Rectal smooth muscle tissue (tissue), 1 donor: Measurements from ENCODE around the gene TXNDC5.

Experiments used
- H3K27ac ChIP-seq: one replicate; pipeline ENCODE4 v1.7.0; 2013; ENCODE audit warnings: low read depth, low read length, inconsistent platforms
- H3K27me3 ChIP-seq: one replicate; pipeline ENCODE4 v1.7.0; 2013; ENCODE audit warnings: low read length; ENCODE audit not compliant: control insufficient read depth, insufficient read depth
- H3K36me3 ChIP-seq: one replicate; pipeline ENCODE4 v1.7.0; 2013; ENCODE audit warnings: low read length; ENCODE audit not compliant: control insufficient read depth, insufficient read depth
- H3K4me1 ChIP-seq: one replicate; pipeline ENCODE4 v1.7.0; 2013; ENCODE audit warnings: low read length; ENCODE audit not compliant: control insufficient read depth, insufficient read depth
- H3K4me3 ChIP-seq: one replicate; pipeline ENCODE4 v1.7.0; 2013; ENCODE audit warnings: low read length
- H3K9ac ChIP-seq: one replicate; pipeline ENCODE4 v1.7.0; 2013; ENCODE audit warnings: low read length

The TXNDC5 gene

DNA sequence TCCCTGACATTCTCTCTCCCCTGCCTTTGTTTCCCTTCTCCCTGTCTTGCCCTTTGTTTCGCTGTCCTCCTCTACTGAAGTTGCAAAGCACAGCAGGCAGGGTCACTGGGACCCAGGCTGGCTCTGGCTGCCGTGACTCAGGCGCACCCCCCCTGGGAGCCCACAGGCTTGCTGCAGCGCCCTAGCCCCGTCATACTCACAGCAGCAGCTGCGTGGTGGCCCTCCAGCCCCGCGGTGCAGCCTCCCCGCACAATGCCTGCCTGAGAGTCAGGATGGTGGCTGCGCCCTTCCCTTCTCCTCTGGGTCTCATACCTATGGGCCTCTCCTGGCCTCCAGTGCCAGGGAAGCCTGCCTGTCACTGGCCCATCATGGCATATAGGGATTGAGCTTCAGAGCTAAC is 41.7 kb downstream of the TXNDC5 start:
- no peaks in the 10 kb centered on the region for H3K36me3 ChIP-seq
- no peaks in the 10 kb centered on the region for H3K4me1 ChIP-seq
- no peaks in the 10 kb centered on the region for H3K27me3 ChIP-seq

DNA sequence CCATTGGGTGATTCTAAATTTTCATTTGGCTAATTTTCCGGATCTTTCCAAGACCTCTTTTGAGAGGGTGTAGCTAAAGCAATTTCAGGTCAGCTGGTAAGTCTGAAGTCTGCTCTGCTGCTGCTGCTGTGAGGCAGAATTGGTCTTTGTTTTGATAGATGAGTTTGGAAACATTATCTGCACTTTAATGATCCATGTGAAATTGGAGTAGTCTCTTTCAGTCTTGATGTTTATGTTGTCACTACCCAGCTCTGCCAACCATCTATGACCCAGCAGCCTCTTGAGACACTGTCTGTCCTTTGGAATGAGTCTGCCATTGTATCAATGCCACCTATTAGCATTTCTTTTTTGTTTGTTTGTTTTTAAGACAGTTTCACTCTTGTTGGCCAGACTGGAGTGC is 44.1 kb downstream of the TXNDC5 start:
- no peaks in the 10 kb centered on the region for H3K36me3 ChIP-seq
- H3K27me3 ChIP-seq: no peaks in the 10 kb centered on the region
- no peaks in the 10 kb centered on the region for H3K4me1 ChIP-seq
- no peak overlapping the region for H3K9ac ChIP-seq
- no peak overlapping the region for H3K27ac ChIP-seq
- no peak overlapping the region for H3K4me3 ChIP-seq

More for the DNA sequence above, 41.7 kb downstream of the TXNDC5 start:
- no peak overlapping the region for H3K9ac ChIP-seq
- no peak overlapping the region for H3K27ac ChIP-seq
- H3K4me3 ChIP-seq: no peak overlapping the region

DNA sequence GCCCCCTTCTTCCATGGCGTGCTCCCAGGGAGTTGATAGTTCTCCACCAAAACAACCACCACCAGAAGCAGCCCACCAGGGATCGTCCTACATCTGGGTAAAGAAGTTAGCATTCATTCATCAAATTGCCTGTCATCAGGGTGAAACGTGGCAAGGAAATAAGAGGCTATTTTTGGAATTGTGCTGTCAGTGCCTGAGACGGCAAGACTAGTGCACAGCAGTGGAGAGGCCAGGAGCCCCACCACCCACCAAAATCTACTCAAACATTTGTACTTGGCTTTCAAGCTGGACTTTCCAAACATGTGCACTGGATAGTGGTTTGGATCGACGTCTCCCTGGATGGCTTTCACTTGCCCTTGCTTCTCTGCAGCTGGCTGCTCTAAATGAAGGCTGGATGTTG is 44.8 kb downstream of the TXNDC5 start:
- H3K27me3 ChIP-seq: no peaks in the 10 kb centered on the region
- no peak overlapping the region for H3K27ac ChIP-seq
- H3K4me3 ChIP-seq: no peak overlapping the region
- H3K9ac ChIP-seq: no peak overlapping the region
- no peaks in the 10 kb centered on the region for H3K36me3 ChIP-seq
- H3K4me1 ChIP-seq: no peaks in the 10 kb centered on the region

DNA sequence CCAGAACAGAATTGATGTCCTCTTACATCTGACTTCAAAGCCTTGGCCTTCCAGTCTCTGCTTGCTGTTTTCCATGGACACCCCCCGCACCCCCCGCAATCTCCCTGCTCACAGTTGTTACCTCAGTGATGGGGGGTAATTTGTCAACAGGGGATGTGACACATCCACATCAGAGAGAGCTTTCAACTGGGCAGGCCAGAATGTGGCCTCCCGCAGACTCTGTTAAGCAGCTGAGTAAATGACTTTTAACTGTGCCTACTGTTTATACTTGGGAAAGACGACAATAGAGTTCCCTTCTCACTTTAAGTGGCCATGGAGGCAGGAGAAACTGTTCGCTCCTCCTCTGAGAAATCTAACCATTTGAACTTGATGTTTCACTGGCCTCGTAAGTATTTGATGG is 51.0 kb downstream of the TXNDC5 start:
- Histone ChIP-seq H3K36me3 (no peaks in the 10 kb centered on the region), H3K27ac (no peak overlapping the region), H3K4me1 (no peaks in the 10 kb centered on the region), H3K4me3 (no peak overlapping the region), H3K9ac (no peak overlapping the region), H3K27me3 (no peaks in the 10 kb centered on the region)

DNA sequence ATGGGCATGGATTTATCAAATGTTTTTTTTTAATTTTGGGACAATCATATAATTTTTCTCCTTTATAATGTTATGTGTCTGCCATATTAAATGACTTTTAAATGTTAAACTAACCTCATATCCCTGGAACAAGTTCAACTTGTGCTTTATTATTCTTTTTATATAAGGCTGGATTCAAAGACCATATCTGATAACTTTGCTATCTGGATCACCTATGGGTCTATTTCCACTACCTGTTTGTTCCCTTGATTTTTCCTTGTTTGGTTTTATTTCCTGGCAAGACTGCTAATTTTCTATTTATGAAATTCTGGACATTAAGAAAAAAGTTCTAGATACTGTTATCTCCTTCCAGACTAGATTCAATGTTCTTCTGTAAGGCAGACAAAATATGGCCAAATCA is 58.8 kb downstream of the TXNDC5 start:
- Histone ChIP-seq H3K27me3 (no peaks in the 10 kb centered on the region), H3K36me3 (no peaks in the 10 kb centered on the region), H3K4me3 (no peak overlapping the region), H3K4me1 (no peaks in the 10 kb centered on the region), H3K27ac (no peak overlapping the region), H3K9ac (no peak overlapping the region)

DNA sequence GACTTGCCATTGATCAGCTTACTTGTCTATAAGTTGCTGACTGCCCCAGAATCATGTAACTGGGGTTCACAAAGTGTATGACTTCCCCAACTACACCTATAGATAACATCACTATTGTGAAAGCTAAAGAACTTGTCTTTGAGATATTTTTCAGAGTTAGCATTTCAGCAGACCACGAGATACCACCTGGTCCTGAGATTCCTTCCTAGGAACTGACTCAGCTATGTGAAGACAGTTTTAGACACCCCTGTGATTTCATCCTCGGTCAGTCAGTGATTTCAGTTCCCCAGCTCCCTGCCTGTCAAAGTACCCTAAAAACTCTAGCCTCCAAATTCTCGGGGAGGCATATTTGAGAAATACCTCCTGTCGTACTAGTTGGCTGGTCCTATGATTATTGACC is 62.4 kb downstream of the TXNDC5 start:
- no peak overlapping the region for H3K27ac ChIP-seq
- no peak overlapping the region for H3K4me3 ChIP-seq
- H3K36me3 ChIP-seq: no peaks in the 10 kb centered on the region
- H3K27me3 ChIP-seq: no peaks in the 10 kb centered on the region
- H3K9ac ChIP-seq: no peak overlapping the region
- H3K4me1 ChIP-seq: no peaks in the 10 kb centered on the region

DNA sequence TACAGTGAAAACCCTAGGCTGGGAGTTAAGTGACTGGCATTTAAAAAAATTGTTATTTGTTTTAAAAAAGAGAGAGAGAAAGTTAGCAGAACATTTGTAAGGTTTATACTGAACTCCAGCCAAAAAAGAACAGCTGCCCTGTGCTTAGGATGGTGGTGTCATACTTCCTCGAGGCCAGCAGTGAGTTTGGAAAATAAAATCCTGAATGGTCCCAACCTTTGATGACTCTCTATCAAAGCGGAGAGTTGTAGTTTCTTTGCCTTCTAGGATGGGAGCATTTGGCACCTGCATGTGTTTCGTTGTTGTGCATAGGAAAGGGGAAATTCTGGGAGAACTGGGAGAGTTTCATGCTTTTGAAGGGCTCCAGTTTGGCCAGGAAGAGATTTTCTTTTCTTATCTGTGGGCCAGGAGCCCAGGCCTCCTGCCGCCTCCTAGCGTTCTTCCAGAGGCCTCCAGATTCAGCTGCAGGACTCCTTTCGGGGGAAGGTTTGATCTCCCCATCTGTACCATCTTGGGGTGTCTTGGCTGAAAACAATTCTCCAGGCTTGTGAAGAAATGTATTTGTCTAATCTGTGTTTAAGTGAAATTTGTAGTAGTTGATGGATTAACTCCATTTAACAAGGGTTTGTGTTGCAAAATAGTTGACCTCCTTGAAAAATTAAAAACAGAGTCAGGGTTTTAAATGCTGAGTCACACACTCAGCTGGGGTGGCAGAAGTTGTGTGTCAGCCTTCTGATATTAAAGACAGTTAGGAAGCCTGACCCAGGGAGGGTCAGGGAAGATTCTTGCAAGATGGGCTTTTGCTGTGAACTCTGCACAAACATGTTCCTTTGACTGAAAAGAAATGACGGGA is 63.4 kb downstream of the TXNDC5 start:
- H3K27ac ChIP-seq: no peak overlapping the region
- no peak overlapping the region for H3K9ac ChIP-seq
- H3K36me3 ChIP-seq: no peaks in the 10 kb centered on the region
- H3K4me1 ChIP-seq: no peaks in the 10 kb centered on the region
- H3K27me3 ChIP-seq: no peaks in the 10 kb centered on the region
- H3K4me3 ChIP-seq: no peak overlapping the region

DNA sequence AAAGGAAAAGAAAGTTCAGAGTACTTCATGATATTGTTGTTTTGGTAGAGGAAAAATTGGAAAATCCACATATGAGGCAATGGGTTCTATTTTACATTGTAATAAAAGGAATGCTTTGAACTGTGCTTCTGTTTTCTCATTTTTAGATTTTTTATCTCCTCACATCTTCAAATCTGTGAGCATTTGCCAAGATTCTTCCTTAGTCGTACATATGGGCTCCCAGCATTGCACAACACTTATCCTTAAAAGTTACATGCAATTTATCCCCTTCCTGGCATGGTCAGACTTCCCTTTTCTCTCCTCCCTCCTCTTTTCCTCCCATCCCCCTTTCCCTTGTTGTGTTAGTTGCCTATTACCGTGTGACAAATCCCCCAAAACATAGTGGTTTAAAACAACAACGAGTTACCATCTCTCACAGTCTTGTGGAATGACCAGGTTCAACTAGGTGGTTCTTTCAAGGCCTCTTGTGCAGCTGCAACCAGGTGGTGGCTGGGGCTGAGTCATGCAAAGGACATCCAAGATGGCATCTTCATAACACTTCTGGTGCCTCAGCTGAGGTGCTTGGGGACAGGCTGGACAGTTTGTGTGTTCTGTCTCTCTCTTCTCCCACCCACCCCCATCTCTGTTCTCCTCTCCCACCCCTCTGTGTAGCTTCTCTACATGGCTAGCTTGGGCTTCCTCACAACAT is 68.7 kb downstream of the TXNDC5 start:
- no peaks in the 10 kb centered on the region for H3K36me3 ChIP-seq
- no peak overlapping the region for H3K9ac ChIP-seq
- no peaks in the 10 kb centered on the region for H3K27me3 ChIP-seq
- no peaks in the 10 kb centered on the region for H3K4me1 ChIP-seq
- no peak overlapping the region for H3K4me3 ChIP-seq
- no peak overlapping the region for H3K27ac ChIP-seq

DNA sequence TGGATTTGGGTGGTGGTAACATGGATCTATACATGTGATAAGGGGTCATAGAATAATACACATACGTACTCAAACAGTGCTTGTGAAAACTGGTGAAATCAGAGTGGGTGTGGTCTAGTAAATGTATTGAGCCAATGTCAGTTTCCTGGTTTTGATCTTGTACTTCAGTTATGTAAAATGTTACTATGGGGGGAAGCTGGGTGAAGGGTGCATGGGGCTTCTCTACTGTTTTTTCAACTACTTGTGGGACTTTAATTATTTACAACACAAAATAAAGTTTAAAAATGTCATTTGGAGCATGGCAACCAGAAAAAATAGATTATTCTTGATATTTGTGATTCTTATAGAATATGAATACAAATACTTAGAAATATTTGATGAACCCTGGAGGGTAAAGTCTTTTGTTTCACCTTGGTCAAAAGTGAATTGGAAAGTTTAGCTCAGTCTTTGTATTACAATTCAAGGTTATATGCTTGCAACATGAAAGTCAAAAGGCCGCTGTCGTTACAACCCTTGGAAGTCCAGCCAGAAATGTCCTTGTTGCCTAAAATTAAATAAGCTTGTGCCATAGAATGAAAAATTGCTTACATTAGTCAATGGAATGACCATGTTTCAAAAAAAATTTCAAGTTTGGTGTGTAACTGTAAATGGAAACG is 74.1 kb downstream of the TXNDC5 start:
- no peaks in the 10 kb centered on the region for H3K4me1 ChIP-seq
- H3K36me3 ChIP-seq: no peaks in the 10 kb centered on the region
- H3K27ac ChIP-seq: no peak overlapping the region
- H3K4me3 ChIP-seq: no peak overlapping the region
- H3K27me3 ChIP-seq: no peaks in the 10 kb centered on the region
- no peak overlapping the region for H3K9ac ChIP-seq

DNA sequence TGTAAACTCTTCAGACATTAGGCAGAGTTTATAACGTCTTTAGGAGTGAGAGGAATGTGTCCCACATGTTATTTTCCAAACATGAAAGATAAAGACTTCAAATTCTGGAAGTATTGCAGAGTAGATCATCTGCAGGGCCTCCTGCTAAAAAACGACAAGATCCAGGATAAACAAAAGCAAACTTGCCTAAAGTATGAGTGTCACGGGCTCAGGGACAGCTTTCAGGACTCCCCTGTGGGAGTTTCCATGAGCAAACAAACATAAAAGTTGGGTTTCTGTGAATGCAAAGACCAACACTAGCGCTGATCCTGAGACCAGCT is 76.9 kb downstream of the TXNDC5 start:
- Histone ChIP-seq H3K4me3 (no peak overlapping the region), H3K36me3 (no peaks in the 10 kb centered on the region), H3K4me1 (no peaks in the 10 kb centered on the region), H3K27ac (no peak overlapping the region), H3K9ac (no peak overlapping the region), H3K27me3 (no peaks in the 10 kb centered on the region)

DNA sequence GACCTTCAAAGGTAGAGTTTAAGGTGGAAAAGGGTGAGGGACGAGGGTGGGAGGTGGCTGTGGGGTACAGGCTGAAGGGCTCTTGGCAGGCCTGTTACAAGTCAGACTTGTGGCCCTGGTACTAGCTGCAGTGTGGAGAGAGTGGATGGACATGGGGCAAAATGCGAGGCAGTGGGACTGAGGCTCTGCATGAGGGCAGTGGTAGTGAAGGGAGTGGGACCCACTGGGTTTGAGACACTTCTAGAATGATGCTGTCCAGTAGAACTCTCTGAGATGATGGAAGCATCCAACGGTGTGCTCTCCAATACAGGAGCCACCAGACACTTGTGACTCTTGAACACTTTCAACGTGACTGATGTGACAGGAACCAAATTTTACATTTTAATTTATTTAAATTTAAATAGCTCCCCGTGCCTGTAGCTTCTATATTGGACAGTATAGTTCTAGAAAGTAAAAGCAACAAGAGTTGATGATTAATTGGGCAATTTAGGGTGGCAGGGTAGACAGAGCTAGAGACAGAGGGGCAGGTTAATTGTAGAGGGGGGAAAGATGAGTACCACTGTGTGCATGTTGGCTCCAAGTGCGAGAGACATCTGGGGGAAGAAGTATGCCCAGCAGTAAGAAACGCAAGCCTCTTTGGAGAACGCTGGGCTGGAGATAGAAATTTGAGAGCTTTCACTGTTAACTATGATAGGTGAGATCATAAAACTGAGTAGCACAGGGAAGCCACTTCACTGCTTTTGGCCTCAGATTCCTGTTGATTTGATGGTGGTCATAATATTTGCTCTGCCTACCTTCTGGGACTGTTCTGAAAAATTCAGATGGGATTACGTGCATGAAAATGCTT is 77.5 kb downstream of the TXNDC5 start:
- Histone ChIP-seq H3K27me3 (no peaks in the 10 kb centered on the region), H3K36me3 (no peaks in the 10 kb centered on the region), H3K9ac (no peak overlapping the region), H3K27ac (no peak overlapping the region), H3K4me3 (no peak overlapping the region), H3K4me1 (no peaks in the 10 kb centered on the region)
